ENCODE data around the gene STS. TPM values are rescaled to one million over a fixed set of nuclear protein-coding genes. Genes with fewer than 3 reads are reported as not detected.

STS gene
- total and polyA plus RNA-seq, 4 donors = 1.8 to 6.4 (median 2.8) TPM

DNA sequence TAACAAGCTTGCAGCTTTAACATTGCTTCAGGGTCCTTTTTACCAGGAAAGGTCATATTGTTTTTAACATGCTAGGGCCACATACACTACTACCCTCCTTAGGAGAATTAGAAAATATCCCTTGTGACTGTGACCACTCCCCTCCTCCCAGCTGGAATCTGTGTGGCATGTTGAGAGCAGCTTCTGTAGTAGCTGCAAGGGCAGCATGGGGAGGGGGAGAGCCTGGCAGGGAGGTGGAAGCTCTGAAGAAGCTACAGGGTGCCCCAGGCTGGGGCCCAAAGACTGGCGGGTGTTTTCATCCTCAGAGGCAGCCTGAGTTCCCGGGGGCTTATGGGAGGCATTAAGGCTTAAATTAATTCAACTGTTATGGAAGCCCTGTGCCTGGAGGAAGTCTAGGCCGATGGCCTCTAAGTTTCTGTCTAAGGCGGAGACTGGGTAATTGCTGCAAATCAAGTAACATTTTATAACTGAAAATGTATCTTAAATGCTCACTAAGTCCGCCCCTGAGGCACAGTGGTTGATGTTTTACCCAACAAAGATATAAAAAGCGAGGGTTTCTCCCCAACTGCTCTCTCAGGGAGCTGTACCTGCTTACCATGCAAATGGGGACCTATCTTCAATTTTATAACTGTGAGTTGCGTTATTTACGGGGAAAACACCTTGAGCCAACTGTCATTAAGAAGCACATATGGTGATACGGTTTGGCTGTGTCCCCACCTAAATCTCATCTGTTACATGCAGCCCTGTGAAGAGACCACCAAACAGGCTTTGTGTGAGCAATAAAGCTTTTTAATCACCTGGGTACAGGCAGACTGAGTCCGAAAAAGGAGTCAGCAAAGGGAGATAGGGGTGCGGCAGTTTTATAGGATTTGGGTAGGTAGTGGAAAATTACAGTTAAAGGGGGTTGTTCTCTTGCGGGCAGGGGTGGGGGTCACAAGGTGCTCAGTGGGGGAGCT, 37.4 kb upstream of the STS start:
- Histone ChIP-seq H3K4me1 (ENCODE audit: control insufficient read depth in 4 of 4, insufficient read depth in 4 of 4, low read length in 3 of 4) (peaks cover 0 to 12% (median 5%) of the 10 kb centered on the region in 4 donors), H3K27ac (ENCODE audit: low read depth in 1 of 2, low read length in 2 of 2) (no peak overlapping the region), H3K9me3 (ENCODE audit: control insufficient read depth in 4 of 4, low read length in 3 of 4) (no peaks in the 10 kb centered on the region), H3K4me3 (ENCODE audit: low read depth in 1 of 3, low read length in 3 of 3) (no peak overlapping the region), H3K36me3 (ENCODE audit: control insufficient read depth in 4 of 4, insufficient read depth in 3 of 4, low read depth in 1 of 4, low read length in 3 of 4) (peaks cover 0 to 3% (median 0%) of the 10 kb centered on the region in 4 donors), H3K27me3 (ENCODE audit: control insufficient read depth in 4 of 4, insufficient read depth in 4 of 4, low read length in 3 of 4) (no peaks in the 10 kb centered on the region), H3K9ac (ENCODE audit: low read depth in 1 of 2, low read length in 2 of 2) (no peak overlapping the region)
- WGBS = 82% methylated on average over 12 of the region's 12 CpGs
- no peak for DNase-seq (ENCODE audit: low spot score)
- no peak for TF ChIP-seq FOXA2 (IDR thresholded peaks at IDR 0.05)
- TF ChIP-seq JUND (IDR thresholded peaks at IDR 0.05) = no peak
- TF ChIP-seq HNF4A (conservative IDR thresholded peaks at IDR 0.05) = no peak
- TF ChIP-seq NR2F2 (IDR thresholded peaks at IDR 0.05) = no peak
- TF ChIP-seq, protein P1, sequence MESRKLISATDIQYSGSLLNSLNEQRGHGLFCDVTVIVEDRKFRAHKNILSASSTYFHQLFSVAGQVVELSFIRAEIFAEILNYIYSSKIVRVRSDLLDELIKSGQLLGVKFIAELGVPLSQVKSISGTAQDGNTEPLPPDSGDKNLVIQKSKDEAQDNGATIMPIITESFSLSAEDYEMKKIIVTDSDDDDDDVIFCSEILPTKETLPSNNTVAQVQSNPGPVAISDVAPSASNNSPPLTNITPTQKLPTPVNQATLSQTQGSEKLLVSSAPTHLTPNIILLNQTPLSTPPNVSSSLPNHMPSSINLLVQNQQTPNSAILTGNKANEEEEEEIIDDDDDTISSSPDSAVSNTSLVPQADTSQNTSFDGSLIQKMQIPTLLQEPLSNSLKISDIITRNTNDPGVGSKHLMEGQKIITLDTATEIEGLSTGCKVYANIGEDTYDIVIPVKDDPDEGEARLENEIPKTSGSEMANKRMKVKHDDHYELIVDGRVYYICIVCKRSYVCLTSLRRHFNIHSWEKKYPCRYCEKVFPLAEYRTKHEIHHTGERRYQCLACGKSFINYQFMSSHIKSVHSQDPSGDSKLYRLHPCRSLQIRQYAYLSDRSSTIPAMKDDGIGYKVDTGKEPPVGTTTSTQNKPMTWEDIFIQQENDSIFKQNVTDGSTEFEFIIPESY (IDR thresholded peaks at IDR 0.05) = no peak
- no peak for TF ChIP-seq RXRA (IDR thresholded peaks at IDR 0.05)
- no peak for TF ChIP-seq GABPA (IDR thresholded peaks at IDR 0.05 in 1 of 2, conservative IDR thresholded peaks at IDR 0.05 in 1 of 2)
- TF ChIP-seq, protein P2, sequence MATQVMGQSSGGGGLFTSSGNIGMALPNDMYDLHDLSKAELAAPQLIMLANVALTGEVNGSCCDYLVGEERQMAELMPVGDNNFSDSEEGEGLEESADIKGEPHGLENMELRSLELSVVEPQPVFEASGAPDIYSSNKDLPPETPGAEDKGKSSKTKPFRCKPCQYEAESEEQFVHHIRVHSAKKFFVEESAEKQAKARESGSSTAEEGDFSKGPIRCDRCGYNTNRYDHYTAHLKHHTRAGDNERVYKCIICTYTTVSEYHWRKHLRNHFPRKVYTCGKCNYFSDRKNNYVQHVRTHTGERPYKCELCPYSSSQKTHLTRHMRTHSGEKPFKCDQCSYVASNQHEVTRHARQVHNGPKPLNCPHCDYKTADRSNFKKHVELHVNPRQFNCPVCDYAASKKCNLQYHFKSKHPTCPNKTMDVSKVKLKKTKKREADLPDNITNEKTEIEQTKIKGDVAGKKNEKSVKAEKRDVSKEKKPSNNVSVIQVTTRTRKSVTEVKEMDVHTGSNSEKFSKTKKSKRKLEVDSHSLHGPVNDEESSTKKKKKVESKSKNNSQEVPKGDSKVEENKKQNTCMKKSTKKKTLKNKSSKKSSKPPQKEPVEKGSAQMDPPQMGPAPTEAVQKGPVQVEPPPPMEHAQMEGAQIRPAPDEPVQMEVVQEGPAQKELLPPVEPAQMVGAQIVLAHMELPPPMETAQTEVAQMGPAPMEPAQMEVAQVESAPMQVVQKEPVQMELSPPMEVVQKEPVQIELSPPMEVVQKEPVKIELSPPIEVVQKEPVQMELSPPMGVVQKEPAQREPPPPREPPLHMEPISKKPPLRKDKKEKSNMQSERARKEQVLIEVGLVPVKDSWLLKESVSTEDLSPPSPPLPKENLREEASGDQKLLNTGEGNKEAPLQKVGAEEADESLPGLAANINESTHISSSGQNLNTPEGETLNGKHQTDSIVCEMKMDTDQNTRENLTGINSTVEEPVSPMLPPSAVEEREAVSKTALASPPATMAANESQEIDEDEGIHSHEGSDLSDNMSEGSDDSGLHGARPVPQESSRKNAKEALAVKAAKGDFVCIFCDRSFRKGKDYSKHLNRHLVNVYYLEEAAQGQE (IDR thresholded peaks at IDR 0.05) = no peak
- TF ChIP-seq FOXA1 (IDR thresholded peaks at IDR 0.05) = no peak
- TF ChIP-seq EGR1 (IDR thresholded peaks at IDR 0.05; ENCODE audit: low read depth in 2 of 2) = no peak
- TF ChIP-seq SP1 (IDR thresholded peaks at IDR 0.05) = no peak
- TF ChIP-seq, protein P3, sequence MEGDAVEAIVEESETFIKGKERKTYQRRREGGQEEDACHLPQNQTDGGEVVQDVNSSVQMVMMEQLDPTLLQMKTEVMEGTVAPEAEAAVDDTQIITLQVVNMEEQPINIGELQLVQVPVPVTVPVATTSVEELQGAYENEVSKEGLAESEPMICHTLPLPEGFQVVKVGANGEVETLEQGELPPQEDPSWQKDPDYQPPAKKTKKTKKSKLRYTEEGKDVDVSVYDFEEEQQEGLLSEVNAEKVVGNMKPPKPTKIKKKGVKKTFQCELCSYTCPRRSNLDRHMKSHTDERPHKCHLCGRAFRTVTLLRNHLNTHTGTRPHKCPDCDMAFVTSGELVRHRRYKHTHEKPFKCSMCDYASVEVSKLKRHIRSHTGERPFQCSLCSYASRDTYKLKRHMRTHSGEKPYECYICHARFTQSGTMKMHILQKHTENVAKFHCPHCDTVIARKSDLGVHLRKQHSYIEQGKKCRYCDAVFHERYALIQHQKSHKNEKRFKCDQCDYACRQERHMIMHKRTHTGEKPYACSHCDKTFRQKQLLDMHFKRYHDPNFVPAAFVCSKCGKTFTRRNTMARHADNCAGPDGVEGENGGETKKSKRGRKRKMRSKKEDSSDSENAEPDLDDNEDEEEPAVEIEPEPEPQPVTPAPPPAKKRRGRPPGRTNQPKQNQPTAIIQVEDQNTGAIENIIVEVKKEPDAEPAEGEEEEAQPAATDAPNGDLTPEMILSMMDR (IDR thresholded peaks at IDR 0.05; ENCODE audit: low read depth, low read length, missing input control) = no peak
- no peak for TF ChIP-seq RAD21 (IDR thresholded peaks at IDR 0.05)
- TF ChIP-seq TAF1 (conservative IDR thresholded peaks at IDR 0.05) = no peak
- TF ChIP-seq HNF4G (IDR thresholded peaks at IDR 0.05) = no peak
- TF ChIP-seq, protein P4, sequence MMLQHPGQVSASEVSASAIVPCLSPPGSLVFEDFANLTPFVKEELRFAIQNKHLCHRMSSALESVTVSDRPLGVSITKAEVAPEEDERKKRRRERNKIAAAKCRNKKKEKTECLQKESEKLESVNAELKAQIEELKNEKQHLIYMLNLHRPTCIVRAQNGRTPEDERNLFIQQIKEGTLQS (IDR thresholded peaks at IDR 0.05) = no peak
